HEK293 (cell line): ENCODE measurements around the gene PHLPP2.

ENCODE experiments used
- CTCF ChIA-PET: fragments of 350-600 bp; formaldehyde crosslinking; extraction: SDS; loops from one replicate; lab custom pipeline; 2021; ENCODE audit warnings: antibody characterized with exemption; lab: Yijun Ruan, JAX
- POLR2A ChIA-PET: fragments of 300-600 bp; formaldehyde crosslinking; extraction: SDS; loops from one replicate; lab custom pipeline; 2020; ENCODE audit warnings: antibody characterized with exemption, inconsistent platforms; lab: Yijun Ruan, JAX
- H3K27ac ChIP-seq: fragments of 200-500 bp; sonication (Bioruptor generic); 2 replicates; pipeline ENCODE4 v1.5.1; 2014; ENCODE audit warnings: low read depth, low read length, control low read depth, inconsistent platforms; ENCODE audit errors: extremely low read depth
- H3K36me3 ChIP-seq, 2 experiments: fragments of 200-500 bp in 1 of 2; sonication (Bioruptor generic) in 1 of 2; 1 replicate in 1 of 2; 2 replicates in 1 of 2; pipeline ENCODE4 v1.5.1; 2014 to 2017; ENCODE audit warnings: inconsistent platforms in 2 of 2, low read length in 2 of 2; ENCODE audit not compliant: control insufficient read depth in 2 of 2, insufficient read depth in 1 of 2
- H3K4me1 ChIP-seq: fragments of 200-500 bp; sonication (Bioruptor generic); 2 replicates; pipeline ENCODE4 v1.5.1; 2014; ENCODE audit warnings: mild to moderate bottlenecking, low read length, inconsistent platforms; ENCODE audit not compliant: control insufficient read depth, insufficient read depth
- H3K4me3 ChIP-seq: 2 replicates; pipeline ENCODE4 v1.5.1; 2011; ENCODE audit warnings: low read depth, mild to moderate bottlenecking, control low read depth, low read length, moderate library complexity
- H3K9me3 ChIP-seq: fragments of 200-500 bp; sonication (Bioruptor generic); 2 replicates; pipeline ENCODE4 v1.5.1; 2014; ENCODE audit warnings: low read depth, low read length, inconsistent platforms; ENCODE audit not compliant: control insufficient read depth, insufficient read depth
- GLI2 ChIP-seq: fragments of 450-650 bp; formaldehyde crosslinking; IDR thresholded peaks from 2 replicates; pipeline ENCODE4; 2017; ENCODE audit warnings: missing biosample characterization, missing genetic modification characterization, low read depth, borderline replicate concordance
- KLF1 ChIP-seq: fragments of 450-650 bp; formaldehyde crosslinking; IDR thresholded peaks from 2 replicates; pipeline ENCODE4 v1.5.1; 2016; ENCODE audit warnings: missing biosample characterization, missing genetic modification characterization
- KLF8 ChIP-seq: fragments of 450-650 bp; formaldehyde crosslinking; IDR thresholded peaks from 2 replicates; pipeline ENCODE4 v1.5.1; 2016; ENCODE audit warnings: missing biosample characterization, missing genetic modification characterization
- SP3 ChIP-seq: fragments of 450-650 bp; formaldehyde crosslinking; IDR thresholded peaks from 2 replicates; pipeline ENCODE4 v1.5.1; 2016; ENCODE audit warnings: missing biosample characterization, missing genetic modification characterization
- TRIM28 ChIP-seq: IDR thresholded peaks from 2 replicates; pipeline ENCODE4 v1.6.1; 2011; ENCODE audit warnings: low read length, control low read depth, borderline replicate concordance
- ZBTB1 ChIP-seq: fragments of 450-650 bp; formaldehyde crosslinking; IDR thresholded peaks from 2 replicates; pipeline ENCODE4 v1.5.1; 2016; ENCODE audit warnings: missing biosample characterization, missing genetic modification characterization
- ZBTB7A ChIP-seq: fragments of 450-650 bp; formaldehyde crosslinking; IDR thresholded peaks from 2 replicates; pipeline ENCODE4 v1.5.1; 2016; ENCODE audit warnings: low read depth, missing biosample characterization, missing genetic modification characterization
- ZNF10 ChIP-seq: fragments of 450-650 bp; formaldehyde crosslinking; IDR thresholded peaks from 2 replicates; pipeline ENCODE4 v1.5.1; 2017; ENCODE audit warnings: missing biosample characterization, missing genetic modification characterization
- ZNF174 ChIP-seq: fragments of 450-650 bp; formaldehyde crosslinking; IDR thresholded peaks from 2 replicates; pipeline ENCODE4 v1.5.0; 2017; ENCODE audit warnings: missing biosample characterization, mild to moderate bottlenecking, missing genetic modification characterization
- ZNF302 ChIP-seq: fragments of 450-650 bp; formaldehyde crosslinking; IDR thresholded peaks from 2 replicates; pipeline ENCODE4 v1.5.1; 2016; ENCODE audit warnings: missing biosample characterization, missing genetic modification characterization, low read depth
- ZNF560 ChIP-seq: fragments of 450-650 bp; formaldehyde crosslinking; IDR thresholded peaks from 2 replicates; pipeline ENCODE4 v1.5.1; 2017; ENCODE audit warnings: missing biosample characterization, missing genetic modification characterization, borderline replicate concordance
- ZNF585B ChIP-seq: fragments of 450-650 bp; formaldehyde crosslinking; IDR thresholded peaks from 2 replicates; pipeline ENCODE4 v1.5.1; 2016; ENCODE audit warnings: missing biosample characterization, missing genetic modification characterization
- ZNF596 ChIP-seq: fragments of 450-650 bp; IDR thresholded peaks from 2 replicates; pipeline ENCODE4 v1.5.0; 2018; ENCODE audit warnings: missing biosample characterization, mild to moderate bottlenecking, missing genetic modification characterization, moderate library complexity
- TF ChIP-seq, protein P1 (sequence below): fragments of 450-650 bp; formaldehyde crosslinking; IDR thresholded peaks from 2 replicates; pipeline ENCODE4; 2016; ENCODE audit warnings: missing biosample characterization, missing genetic modification characterization
- TF ChIP-seq, protein P2 (sequence below): fragments of 450-650 bp; formaldehyde crosslinking; IDR thresholded peaks from 2 replicates; pipeline ENCODE4 v1.5.1; 2016; ENCODE audit warnings: missing biosample characterization, missing genetic modification characterization
- TF ChIP-seq, protein P3 (sequence below): fragments of 450-650 bp; formaldehyde crosslinking; IDR thresholded peaks from 2 replicates; pipeline ENCODE4 v1.5.1; 2016; ENCODE audit warnings: missing biosample characterization, missing genetic modification characterization, borderline replicate concordance
- TF ChIP-seq, protein P4 (sequence below): fragments of 450-650 bp; formaldehyde crosslinking; IDR thresholded peaks from 2 replicates; pipeline ENCODE4 v1.5.1; 2017; ENCODE audit warnings: missing biosample characterization, missing genetic modification characterization

PHLPP2 gene

DNA sequence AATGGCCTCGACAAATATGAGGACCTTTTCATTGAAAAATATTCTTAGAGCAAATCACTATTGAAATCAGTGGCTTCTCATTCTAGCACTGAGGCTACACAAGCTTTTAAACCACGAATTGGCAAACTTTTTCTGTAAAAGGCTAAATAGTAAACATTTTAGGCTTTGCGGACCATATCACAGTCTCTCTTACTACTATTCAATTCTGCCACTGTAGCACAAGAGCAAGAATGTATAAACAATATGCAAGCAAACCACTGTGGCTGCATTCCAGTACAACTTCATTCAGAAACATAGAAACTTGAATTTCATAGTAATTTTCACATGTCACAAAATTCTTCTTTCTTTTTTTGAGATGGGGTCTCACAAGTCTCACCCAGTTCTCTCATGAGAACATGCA is 49.1 kb downstream of the PHLPP2 start:
- H3K4me3 ChIP-seq: no peak overlapping the region
- peaks cover 30 to 77% of the 10 kb centered on the region in 2 experiments for H3K36me3 ChIP-seq
- ChIA-PET POLR2A (no interaction called here), CTCF (no interaction called here)
- no peak overlapping the region for H3K27ac ChIP-seq
- TF ChIP-seq ZBTB7A (tag by site-specific recombination) (no peak), TRIM28 (no peak), ZNF302 (tag by site-specific recombination) (no peak), GLI2 (tag by site-specific recombination) (no peak)
- no peaks in the 10 kb centered on the region for H3K9me3 ChIP-seq
- H3K4me1 ChIP-seq: no peaks in the 10 kb centered on the region

DNA sequence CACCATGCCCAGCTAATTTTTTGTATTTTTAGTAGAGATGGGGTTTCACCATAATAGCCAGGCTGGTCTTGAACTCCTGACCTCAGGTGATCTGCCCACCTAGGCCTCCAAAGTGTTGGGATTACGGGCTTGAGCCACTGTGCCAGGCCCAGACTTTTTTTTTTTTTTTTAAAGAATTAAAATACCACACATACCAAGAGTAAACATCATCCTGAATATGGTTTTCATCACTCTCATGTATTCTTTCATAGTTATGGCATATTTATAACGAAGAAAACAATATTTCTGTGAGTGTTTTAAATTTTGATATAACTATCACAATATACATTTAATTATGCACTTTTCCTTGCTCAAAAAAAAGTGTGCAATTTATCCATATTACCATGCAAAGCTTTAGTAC is 50.3 kb downstream of the PHLPP2 start:
- Histone ChIP-seq H3K4me1 (no peaks in the 10 kb centered on the region), H3K4me3 (no peak overlapping the region), H3K9me3 (no peaks in the 10 kb centered on the region), H3K27ac (no peak overlapping the region), H3K36me3 (peaks cover 32 to 79% of the 10 kb centered on the region in 2 experiments)
- CTCF ChIA-PET: interaction anchor here (0.6 kb wide), 1 partner anchor 28 kb away, joined by 6 read pairs; no protein-coding TSS in a partner anchor
- TF ChIP-seq ZBTB1 (tag by site-specific recombination): no peak
- TF ChIP-seq SP3 (tag by site-specific recombination): no peak
- TF ChIP-seq ZNF560 (tag by site-specific recombination): no peak
- TF ChIP-seq, protein P1, sequence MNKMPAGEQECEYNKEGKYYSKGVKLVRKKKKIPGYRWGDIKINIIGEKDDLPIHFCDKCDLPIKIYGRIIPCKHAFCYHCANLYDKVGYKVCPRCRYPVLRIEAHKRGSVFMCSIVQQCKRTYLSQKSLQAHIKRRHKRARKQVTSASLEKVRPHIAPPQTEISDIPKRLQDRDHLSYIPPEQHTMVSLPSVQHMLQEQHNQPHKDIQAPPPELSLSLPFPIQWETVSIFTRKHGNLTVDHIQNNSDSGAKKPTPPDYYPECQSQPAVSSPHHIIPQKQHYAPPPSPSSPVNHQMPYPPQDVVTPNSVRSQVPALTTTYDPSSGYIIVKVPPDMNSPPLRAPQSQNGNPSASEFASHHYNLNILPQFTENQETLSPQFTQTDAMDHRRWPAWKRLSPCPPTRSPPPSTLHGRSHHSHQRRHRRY: no peak
- TF ChIP-seq, protein P2, sequence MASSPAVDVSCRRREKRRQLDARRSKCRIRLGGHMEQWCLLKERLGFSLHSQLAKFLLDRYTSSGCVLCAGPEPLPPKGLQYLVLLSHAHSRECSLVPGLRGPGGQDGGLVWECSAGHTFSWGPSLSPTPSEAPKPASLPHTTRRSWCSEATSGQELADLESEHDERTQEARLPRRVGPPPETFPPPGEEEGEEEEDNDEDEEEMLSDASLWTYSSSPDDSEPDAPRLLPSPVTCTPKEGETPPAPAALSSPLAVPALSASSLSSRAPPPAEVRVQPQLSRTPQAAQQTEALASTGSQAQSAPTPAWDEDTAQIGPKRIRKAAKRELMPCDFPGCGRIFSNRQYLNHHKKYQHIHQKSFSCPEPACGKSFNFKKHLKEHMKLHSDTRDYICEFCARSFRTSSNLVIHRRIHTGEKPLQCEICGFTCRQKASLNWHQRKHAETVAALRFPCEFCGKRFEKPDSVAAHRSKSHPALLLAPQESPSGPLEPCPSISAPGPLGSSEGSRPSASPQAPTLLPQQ (tag by site-specific recombination): no peak
- TF ChIP-seq KLF8 (tag by site-specific recombination): no peak
- TF ChIP-seq ZNF596 (tag by site-specific recombination): no peak
- TF ChIP-seq, protein P3, sequence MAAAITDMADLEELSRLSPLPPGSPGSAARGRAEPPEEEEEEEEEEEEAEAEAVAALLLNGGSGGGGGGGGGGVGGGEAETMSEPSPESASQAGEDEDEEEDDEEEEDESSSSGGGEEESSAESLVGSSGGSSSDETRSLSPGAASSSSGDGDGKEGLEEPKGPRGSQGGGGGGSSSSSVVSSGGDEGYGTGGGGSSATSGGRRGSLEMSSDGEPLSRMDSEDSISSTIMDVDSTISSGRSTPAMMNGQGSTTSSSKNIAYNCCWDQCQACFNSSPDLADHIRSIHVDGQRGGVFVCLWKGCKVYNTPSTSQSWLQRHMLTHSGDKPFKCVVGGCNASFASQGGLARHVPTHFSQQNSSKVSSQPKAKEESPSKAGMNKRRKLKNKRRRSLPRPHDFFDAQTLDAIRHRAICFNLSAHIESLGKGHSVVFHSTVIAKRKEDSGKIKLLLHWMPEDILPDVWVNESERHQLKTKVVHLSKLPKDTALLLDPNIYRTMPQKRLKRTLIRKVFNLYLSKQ (tag by site-specific recombination): no peak
- no peak for TF ChIP-seq ZNF585B (tag by site-specific recombination)
- TF ChIP-seq KLF1 (tag by site-specific recombination): no peak
- TF ChIP-seq ZNF10 (tag by site-specific recombination): no peak
- TF ChIP-seq, protein P4, sequence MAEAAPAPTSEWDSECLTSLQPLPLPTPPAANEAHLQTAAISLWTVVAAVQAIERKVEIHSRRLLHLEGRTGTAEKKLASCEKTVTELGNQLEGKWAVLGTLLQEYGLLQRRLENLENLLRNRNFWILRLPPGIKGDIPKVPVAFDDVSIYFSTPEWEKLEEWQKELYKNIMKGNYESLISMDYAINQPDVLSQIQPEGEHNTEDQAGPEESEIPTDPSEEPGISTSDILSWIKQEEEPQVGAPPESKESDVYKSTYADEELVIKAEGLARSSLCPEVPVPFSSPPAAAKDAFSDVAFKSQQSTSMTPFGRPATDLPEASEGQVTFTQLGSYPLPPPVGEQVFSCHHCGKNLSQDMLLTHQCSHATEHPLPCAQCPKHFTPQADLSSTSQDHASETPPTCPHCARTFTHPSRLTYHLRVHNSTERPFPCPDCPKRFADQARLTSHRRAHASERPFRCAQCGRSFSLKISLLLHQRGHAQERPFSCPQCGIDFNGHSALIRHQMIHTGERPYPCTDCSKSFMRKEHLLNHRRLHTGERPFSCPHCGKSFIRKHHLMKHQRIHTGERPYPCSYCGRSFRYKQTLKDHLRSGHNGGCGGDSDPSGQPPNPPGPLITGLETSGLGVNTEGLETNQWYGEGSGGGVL (tag by site-specific recombination): no peak
- POLR2A ChIA-PET: interaction anchor here (0.7 kb wide), 1 partner anchor 171 kb away, joined by 4 read pairs; the partner anchor contains the start of gene ATXN1L

DNA sequence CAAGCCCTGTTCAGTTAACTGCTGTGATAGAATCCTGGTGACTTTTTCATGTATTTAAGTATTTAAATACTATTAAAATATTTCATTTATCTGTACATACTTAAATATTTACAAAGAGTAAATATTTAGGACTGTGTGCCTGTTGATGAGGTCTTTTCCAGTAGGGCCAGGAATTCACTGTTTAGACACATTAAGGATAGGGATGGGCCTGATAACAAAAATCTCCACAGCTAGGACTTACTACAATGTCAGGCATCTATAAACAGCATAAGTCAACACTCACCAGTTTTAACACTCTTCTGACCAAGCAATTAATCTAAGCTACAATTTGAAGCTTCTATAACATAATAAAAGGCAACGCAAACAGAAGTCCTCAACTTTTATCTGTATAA is 50.9 kb downstream of the PHLPP2 start:
- no peaks in the 10 kb centered on the region for H3K4me1 ChIP-seq
- ChIA-PET POLR2A (interaction anchor here (0.6 kb wide), 1 partner anchor 14 kb away, joined by 6 read pairs; no protein-coding TSS in a partner anchor), CTCF (interaction anchor here (0.6 kb wide), 1 partner anchor 28 kb away, joined by 6 read pairs; no protein-coding TSS in a partner anchor)
- no peak overlapping the region for H3K27ac ChIP-seq
- no peaks in the 10 kb centered on the region for H3K9me3 ChIP-seq
- H3K4me3 ChIP-seq: no peak overlapping the region
- TF ChIP-seq ZNF174 (tag by site-specific recombination): no peak
- peaks cover 32 to 78% of the 10 kb centered on the region in 2 experiments for H3K36me3 ChIP-seq
